ENCODE data around the gene HIBCH.
"Not testable (repeated sequence)": the region's sequence is repeated elsewhere in the genome, so short reads cannot be mapped to it uniquely, and the experiment has no call there.

Gene HIBCH

GRCh38 chr2:190235101-190235500, 84.5 kb downstream of the HIBCH start:
- no peak overlapping the region for H2AFZ ChIP-seq (ENCODE audit: low read depth, low read length)
- no peak overlapping the region for H3K4me3 ChIP-seq (ENCODE audit: low read length)
- H3K4me1 ChIP-seq (ENCODE audit: insufficient read depth, low read length): no peaks in the 10 kb centered on the region
- H3K9me3 ChIP-seq (ENCODE audit: low read length): peaks cover 2% of the 10 kb centered on the region
- H3K27me3 ChIP-seq (ENCODE audit: insufficient read depth, low read length): no peaks in the 10 kb centered on the region
- peaks cover 9% of the 10 kb centered on the region for H3K36me3 ChIP-seq (ENCODE audit: insufficient read depth, low read length)

DNA sequence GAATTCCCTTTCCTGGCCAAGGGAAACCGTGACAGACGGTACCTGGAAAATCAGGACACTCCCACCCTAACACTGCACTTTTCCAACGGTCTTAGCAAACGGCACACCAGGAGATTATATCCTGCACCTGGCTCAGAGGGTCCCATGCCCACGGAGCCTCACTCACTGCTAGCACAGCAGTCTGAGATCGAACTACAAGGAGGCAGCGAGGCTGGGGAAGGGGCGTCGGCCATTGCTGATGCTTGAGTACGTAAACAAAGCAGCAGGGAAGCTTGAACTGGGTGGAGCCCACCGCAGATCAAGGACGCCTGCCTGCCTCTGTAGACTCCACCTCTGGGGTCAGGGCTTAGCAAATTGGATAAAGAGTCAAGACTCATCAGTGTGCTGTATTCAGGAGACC, 95.6 kb downstream of the HIBCH start:
- not testable (repeated sequence) for H2AFZ ChIP-seq (ENCODE audit: low read depth, low read length); H3K4me1 ChIP-seq (ENCODE audit: insufficient read depth, low read length); H3K4me3 ChIP-seq (ENCODE audit: low read length); H3K27me3 ChIP-seq (ENCODE audit: insufficient read depth, low read length); H3K9me3 ChIP-seq (ENCODE audit: low read length)
- H3K36me3 ChIP-seq (ENCODE audit: insufficient read depth, low read length): peaks cover 14% of the 10 kb centered on the region

DNA sequence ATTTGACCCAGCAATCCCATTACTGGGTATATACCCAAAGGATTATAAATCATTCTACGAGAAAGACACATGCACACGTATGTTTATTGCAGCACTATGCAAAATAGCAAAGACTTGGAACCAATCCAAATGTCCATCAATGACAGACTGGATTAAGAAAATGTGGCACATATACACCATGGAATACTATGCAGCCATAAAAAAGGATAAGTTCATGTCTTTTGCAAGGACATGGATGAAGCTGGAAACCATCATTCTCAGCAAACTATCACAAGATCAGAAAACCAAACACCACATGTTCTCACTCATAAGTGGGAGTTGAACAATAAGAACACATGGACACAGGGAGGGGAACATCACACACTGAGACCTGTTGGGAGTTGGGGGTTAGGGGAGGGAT, 96.9 kb downstream of the HIBCH start:
- H3K36me3 ChIP-seq (ENCODE audit: insufficient read depth, low read length): peaks cover 17% of the 10 kb centered on the region
- H3K4me1 ChIP-seq (ENCODE audit: insufficient read depth, low read length): not testable (repeated sequence)

DNA sequence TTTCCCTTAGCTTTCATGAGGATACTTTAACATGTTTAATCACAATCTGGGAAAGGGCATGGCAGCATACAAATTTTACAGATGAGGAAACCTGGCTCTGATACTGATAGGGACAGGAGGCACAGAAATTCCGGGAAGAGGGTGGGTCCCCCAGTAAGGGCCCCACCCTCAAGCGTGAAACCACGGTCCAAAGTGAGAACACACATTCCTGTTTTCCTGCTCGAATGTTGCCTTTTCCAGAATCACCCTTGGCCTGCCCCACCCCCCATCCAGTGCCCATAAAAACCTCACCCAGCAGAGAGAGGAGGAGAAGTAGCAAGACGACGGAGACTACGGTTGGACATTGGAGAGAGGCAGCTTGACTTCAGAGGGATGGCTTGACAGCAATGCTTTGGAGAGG, 98.2 kb downstream of the HIBCH start:
- Histone ChIP-seq H2AFZ (ENCODE audit: low read depth, low read length) (no peak overlapping the region), H3K4me3 (ENCODE audit: low read length) (no peak overlapping the region)

More for the DNA sequence above, 96.9 kb downstream of the HIBCH start:
- H3K27me3 ChIP-seq (ENCODE audit: insufficient read depth, low read length); H2AFZ ChIP-seq (ENCODE audit: low read depth, low read length); H3K9me3 ChIP-seq (ENCODE audit: low read length); H3K4me3 ChIP-seq (ENCODE audit: low read length): not testable (repeated sequence)

GRCh38 chr2:190219186-190219585, 100.4 kb downstream of the HIBCH start:
- peaks cover 17% of the 10 kb centered on the region for H3K36me3 ChIP-seq (ENCODE audit: insufficient read depth, low read length)
- H3K4me3 ChIP-seq (ENCODE audit: low read length): no peak overlapping the region
- peaks cover 8% of the 10 kb centered on the region for H3K9me3 ChIP-seq (ENCODE audit: low read length)
- no peaks in the 10 kb centered on the region for H3K4me1 ChIP-seq (ENCODE audit: insufficient read depth, low read length)
- no peaks in the 10 kb centered on the region for H3K27me3 ChIP-seq (ENCODE audit: insufficient read depth, low read length)
- H2AFZ ChIP-seq (ENCODE audit: low read depth, low read length): no peak overlapping the region

More for the DNA sequence above, 98.2 kb downstream of the HIBCH start:
- peaks cover 8% of the 10 kb centered on the region for H3K9me3 ChIP-seq (ENCODE audit: low read length)
- H3K27me3 ChIP-seq (ENCODE audit: insufficient read depth, low read length): no peaks in the 10 kb centered on the region
- no peaks in the 10 kb centered on the region for H3K4me1 ChIP-seq (ENCODE audit: insufficient read depth, low read length)
- H3K36me3 ChIP-seq (ENCODE audit: insufficient read depth, low read length): peaks cover 17% of the 10 kb centered on the region

- no peaks in the 10 kb centered on the region for H3K9me3 ChIP-seq (ENCODE audit: low read length)
- H3K4me1 ChIP-seq (ENCODE audit: insufficient read depth, low read length): no peaks in the 10 kb centered on the region
- H2AFZ ChIP-seq (ENCODE audit: low read depth, low read length): no peak overlapping the region
- no peaks in the 10 kb centered on the region for H3K27me3 ChIP-seq (ENCODE audit: insufficient read depth, low read length)
- no peak overlapping the region for H3K4me3 ChIP-seq (ENCODE audit: low read length)
- H3K36me3 ChIP-seq (ENCODE audit: insufficient read depth, low read length): peaks cover 11% of the 10 kb centered on the region
Measured at GRCh38 chr2:190217616-190218015, 102.0 kb downstream of the HIBCH start.

- Histone ChIP-seq H3K27me3 (ENCODE audit: insufficient read depth, low read length) (no peaks in the 10 kb centered on the region), H3K9me3 (ENCODE audit: low read length) (no peaks in the 10 kb centered on the region), H3K36me3 (ENCODE audit: insufficient read depth, low read length) (peaks cover 13% of the 10 kb centered on the region), H2AFZ (ENCODE audit: low read depth, low read length) (no peak overlapping the region), H3K4me1 (ENCODE audit: insufficient read depth, low read length) (no peaks in the 10 kb centered on the region), H3K4me3 (ENCODE audit: low read length) (no peak overlapping the region)
Measured at GRCh38 chr2:190216829-190217228, 102.8 kb downstream of the HIBCH start.

DNA sequence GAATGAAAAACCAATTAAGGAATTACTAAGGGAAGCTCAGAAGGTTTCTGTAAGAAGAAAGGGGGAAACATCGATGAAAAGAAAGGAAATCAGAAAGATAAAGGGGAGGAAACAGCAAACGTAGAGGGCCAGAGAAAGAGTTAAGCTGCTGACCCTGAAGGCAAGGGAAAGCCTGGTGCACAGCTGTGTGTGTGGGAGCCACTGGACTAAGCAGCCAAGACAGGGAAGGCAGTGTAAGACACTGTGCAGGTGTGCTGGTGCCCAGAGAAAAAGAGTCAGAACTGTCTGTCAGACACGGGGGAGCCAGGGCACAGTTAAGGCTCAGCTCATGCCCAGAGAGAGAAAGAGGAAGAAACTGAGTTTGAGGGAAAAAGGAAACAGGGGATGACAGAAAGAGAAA, 104.0 kb downstream of the HIBCH start:
- H3K4me1 ChIP-seq (ENCODE audit: insufficient read depth, low read length): no peaks in the 10 kb centered on the region
- no peak overlapping the region for H3K4me3 ChIP-seq (ENCODE audit: low read length)
- H3K27me3 ChIP-seq (ENCODE audit: insufficient read depth, low read length): no peaks in the 10 kb centered on the region
- H3K9me3 ChIP-seq (ENCODE audit: low read length): no peaks in the 10 kb centered on the region
- no peak overlapping the region for H2AFZ ChIP-seq (ENCODE audit: low read depth, low read length)
- H3K36me3 ChIP-seq (ENCODE audit: insufficient read depth, low read length): peaks cover 19% of the 10 kb centered on the region

GRCh38 chr2:190214426-190215194, 105.0 kb downstream of the HIBCH start:
- no peaks in the 10 kb centered on the region for H3K4me1 ChIP-seq (ENCODE audit: insufficient read depth, low read length)
- H3K9me3 ChIP-seq (ENCODE audit: low read length): no peaks in the 10 kb centered on the region
- no peak overlapping the region for H3K4me3 ChIP-seq (ENCODE audit: low read length)
- H3K27me3 ChIP-seq (ENCODE audit: insufficient read depth, low read length): no peaks in the 10 kb centered on the region
- peaks cover 11% of the 10 kb centered on the region for H3K36me3 ChIP-seq (ENCODE audit: insufficient read depth, low read length)
- no peak overlapping the region for H2AFZ ChIP-seq (ENCODE audit: low read depth, low read length)

- Histone ChIP-seq H3K27me3 (ENCODE audit: insufficient read depth, low read length) (no peaks in the 10 kb centered on the region), H3K36me3 (ENCODE audit: insufficient read depth, low read length) (peaks cover 8% of the 10 kb centered on the region), H2AFZ (ENCODE audit: low read depth, low read length) (no peak overlapping the region), H3K4me3 (ENCODE audit: low read length) (no peak overlapping the region), H3K9me3 (ENCODE audit: low read length) (no peaks in the 10 kb centered on the region), H3K4me1 (ENCODE audit: insufficient read depth, low read length) (no peaks in the 10 kb centered on the region)
Measured at GRCh38 chr2:190213441-190214335, 105.9 kb downstream of the HIBCH start.

GRCh38 chr2:190210471-190210870, 109.2 kb downstream of the HIBCH start:
- Histone ChIP-seq H3K4me1 (ENCODE audit: insufficient read depth, low read length) (no peaks in the 10 kb centered on the region), H3K36me3 (ENCODE audit: insufficient read depth, low read length) (peaks cover 8% of the 10 kb centered on the region), H3K4me3 (ENCODE audit: low read length) (no peak overlapping the region), H3K27me3 (ENCODE audit: insufficient read depth, low read length) (no peaks in the 10 kb centered on the region), H2AFZ (ENCODE audit: low read depth, low read length) (no peak overlapping the region), H3K9me3 (ENCODE audit: low read length) (no peaks in the 10 kb centered on the region)

- H3K4me3 ChIP-seq (ENCODE audit: low read length): no peak overlapping the region
- H3K4me1 ChIP-seq (ENCODE audit: insufficient read depth, low read length): no peaks in the 10 kb centered on the region
- no peaks in the 10 kb centered on the region for H3K27me3 ChIP-seq (ENCODE audit: insufficient read depth, low read length)
- no peaks in the 10 kb centered on the region for H3K9me3 ChIP-seq (ENCODE audit: low read length)
- H3K36me3 ChIP-seq (ENCODE audit: insufficient read depth, low read length): peaks cover 8% of the 10 kb centered on the region
- H2AFZ ChIP-seq (ENCODE audit: low read depth, low read length): no peak overlapping the region
Measured at GRCh38 chr2:190209559-190209958, 110.1 kb downstream of the HIBCH start.

- H2AFZ ChIP-seq (ENCODE audit: low read depth, low read length): no peak overlapping the region
- H3K4me1 ChIP-seq (ENCODE audit: insufficient read depth, low read length): no peaks in the 10 kb centered on the region
- H3K4me3 ChIP-seq (ENCODE audit: low read length): no peak overlapping the region
- no peaks in the 10 kb centered on the region for H3K27me3 ChIP-seq (ENCODE audit: insufficient read depth, low read length)
- no peaks in the 10 kb centered on the region for H3K9me3 ChIP-seq (ENCODE audit: low read length)
- H3K36me3 ChIP-seq (ENCODE audit: insufficient read depth, low read length): peaks cover 13% of the 10 kb centered on the region
Measured at GRCh38 chr2:190207930-190208329, 111.7 kb downstream of the HIBCH start.
